GF-D8 (cell line): ENCODE data around the gene FADD.
A peak's percentile ranks its signal among the peaks of the same experiment; 100 is the strongest.
"Not testable (repeated sequence)": the region's sequence is repeated elsewhere in the genome, so short reads cannot be mapped to it uniquely, and the experiment has no call there.

Experiments used
- DNase-seq: peaks from one replicate; lab custom pipeline; 2025; lab: John Stamatoyannopoulos, UW

Gene FADD

DNA sequence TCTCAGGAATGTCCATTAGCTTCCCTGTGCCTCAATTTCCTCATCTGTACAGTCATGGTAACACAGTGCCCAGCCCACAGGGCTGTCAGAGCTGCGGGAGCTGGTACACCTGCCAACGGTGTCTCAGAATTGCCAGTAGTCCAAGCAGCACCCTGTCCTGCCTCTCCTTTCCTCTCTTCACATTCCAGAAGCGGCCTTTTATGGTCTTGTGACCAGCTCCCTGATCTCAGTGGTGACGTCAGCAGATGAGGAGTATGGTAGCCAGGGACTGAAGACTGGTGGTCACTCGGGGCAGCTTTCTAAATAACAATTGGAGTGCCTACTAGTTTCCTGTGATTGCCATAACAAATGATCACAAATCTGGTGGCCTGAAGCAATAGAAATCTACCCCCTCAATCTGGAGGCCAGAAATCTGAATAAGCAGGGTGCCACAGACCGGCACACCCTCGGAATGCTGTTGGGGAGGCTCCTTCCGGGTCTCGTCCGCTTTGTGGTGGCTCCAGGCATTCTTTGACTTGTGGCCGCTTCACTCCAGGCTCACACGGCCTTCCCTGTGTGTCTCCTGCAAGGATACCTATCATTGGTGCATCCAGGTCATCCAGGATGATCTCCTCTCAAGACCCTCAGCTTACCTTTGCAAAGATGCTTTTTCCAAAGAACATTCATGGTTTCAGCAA lies 2.1 kb downstream of the FADD start:
- DNase-seq: no peak

DNA sequence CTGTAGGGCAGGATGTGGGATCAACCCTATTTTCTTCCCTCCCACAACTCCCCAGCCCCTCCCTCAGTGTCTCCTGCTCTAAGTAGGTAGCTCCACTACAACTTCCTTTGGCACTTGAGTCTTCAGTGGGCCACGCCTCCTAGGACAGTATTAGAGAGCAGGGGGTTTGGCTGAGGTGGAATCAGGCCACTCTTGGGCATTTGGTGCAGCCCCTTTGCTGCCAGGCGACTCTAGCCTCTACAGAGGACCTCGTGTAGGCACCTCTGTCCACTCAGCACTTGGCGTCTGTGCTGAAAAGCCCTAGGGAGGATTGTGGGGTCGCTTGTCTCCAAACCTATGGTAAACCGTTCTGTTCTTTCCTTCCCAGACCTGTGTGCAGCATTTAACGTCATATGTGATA lies 2.7 kb downstream of the FADD start:
- no peak for DNase-seq

DNA sequence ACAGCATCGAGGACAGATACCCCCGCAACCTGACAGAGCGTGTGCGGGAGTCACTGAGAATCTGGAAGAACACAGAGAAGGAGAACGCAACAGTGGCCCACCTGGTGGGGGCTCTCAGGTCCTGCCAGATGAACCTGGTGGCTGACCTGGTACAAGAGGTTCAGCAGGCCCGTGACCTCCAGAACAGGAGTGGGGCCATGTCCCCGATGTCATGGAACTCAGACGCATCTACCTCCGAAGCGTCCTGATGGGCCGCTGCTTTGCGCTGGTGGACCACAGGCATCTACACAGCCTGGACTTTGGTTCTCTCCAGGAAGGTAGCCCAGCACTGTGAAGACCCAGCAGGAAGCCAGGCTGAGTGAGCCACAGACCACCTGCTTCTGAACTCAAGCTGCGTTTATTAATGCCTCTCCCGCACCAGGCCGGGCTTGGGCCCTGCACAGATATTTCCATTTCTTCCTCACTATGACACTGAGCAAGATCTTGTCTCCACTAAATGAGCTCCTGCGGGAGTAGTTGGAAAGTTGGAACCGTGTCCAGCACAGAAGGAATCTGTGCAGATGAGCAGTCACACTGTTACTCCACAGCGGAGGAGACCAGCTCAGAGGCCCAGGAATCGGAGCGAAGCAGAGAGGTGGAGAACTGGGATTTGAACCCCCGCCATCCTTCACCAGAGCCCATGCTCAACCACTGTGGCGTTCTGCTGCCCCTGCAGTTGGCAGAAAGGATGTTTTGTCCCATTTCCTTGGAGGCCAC lies 3.3 kb downstream of the FADD start:
- no peak for DNase-seq

DNA sequence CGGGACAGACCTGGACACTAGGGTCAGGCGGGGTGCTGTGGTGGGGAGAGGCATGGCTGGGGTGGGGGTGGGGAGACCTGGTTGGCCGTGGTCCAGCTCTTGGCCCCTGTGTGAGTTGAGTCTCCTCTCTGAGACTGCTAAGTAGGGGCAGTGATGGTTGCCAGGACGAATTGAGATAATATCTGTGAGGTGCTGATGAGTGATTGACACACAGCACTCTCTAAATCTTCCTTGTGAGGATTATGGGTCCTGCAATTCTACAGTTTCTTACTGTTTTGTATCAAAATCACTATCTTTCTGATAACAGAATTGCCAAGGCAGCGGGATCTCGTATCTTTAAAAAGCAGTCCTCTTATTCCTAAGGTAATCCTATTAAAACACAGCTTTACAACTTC lies 3.9 kb downstream of the FADD start:
- no peak for DNase-seq

DNA sequence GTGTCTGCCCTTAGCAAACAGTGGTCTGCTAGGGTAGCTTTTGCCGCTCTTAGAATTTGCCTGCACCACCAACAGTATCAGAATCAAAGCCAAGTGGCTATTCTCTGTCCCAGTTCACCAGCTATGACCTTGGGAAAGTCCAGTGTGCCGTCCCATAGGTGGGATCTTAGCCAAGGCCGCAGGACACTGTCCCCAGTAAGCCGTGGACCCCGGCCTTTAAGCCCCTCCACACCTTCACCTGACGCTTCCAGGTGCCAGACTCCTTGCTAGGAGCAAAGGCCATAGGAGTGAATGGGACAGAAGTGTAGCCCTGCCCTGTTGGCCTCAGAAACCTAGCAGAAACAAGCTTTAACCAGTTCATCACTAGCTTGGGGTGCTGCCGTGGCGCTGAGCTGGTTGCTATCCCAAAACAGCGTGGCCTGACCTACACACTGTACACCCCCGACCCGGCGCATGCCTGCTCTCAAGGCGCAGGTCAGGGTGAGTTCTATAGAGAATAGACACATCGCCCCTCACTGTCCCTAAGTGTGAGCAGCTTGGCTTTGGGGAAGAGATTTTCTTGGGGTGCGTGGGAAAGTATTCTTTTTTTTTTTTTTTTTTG lies 4.5 kb downstream of the FADD start:
- DNase-seq: no peak

GRCh38 chr11:70209391-70209912 lies 6.4 kb downstream of the FADD start:
- no peak for DNase-seq

DNA sequence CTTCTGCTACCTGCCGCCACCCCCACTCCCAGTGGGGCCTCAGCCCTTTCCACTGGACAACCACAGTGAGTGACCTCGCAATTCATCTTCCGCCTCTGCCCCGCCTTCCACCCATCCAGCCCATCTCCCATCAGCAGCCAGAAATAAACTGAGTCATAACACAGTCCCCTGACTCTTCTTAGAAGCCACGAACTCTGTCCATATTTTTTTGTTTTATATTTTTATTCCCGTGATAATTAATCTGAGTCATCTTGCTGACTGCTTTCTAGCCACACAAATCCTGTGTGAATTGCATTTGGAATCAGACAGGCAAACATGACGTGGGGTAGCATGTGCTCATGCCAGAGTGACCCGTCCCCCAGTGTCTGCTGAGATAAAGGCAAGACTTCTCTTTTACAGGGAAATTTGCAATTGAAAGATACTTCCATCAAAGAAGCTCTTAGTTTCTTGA lies 7.0 kb downstream of the FADD start:
- no peak for DNase-seq

GRCh38 chr11:70210530-70210929 lies 7.4 kb downstream of the FADD start:
- DNase-seq: no peak

GRCh38 chr11:70212227-70212811 lies 9.2 kb downstream of the FADD start:
- no peak for DNase-seq

GRCh38 chr11:70217388-70217787 lies 14.3 kb downstream of the FADD start:
- DNase-seq: not testable (repeated sequence)

- not testable (repeated sequence) for DNase-seq
Measured at GRCh38 chr11:70218076-70218475, 15.0 kb downstream of the FADD start.

DNA sequence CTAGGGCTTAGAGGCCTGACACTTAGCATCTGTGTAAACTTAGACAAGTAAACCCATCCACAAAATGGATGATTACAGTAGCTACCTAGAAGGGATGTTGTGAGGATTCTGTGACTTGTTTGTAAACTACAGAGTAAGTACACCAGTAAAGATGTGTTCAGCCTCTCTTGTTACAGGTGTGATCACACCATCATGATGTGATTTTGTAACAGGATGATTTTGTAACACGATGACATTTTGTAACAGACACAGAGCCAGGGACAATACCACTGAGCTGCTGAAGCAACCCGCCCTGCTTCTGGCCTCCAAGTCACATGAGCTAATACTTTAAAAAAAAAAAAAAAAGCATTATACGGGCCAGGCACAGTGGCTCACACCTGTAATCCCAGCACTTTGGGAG lies 17.0 kb downstream of the FADD start:
- peak; percentile 2 for DNase-seq

DNA sequence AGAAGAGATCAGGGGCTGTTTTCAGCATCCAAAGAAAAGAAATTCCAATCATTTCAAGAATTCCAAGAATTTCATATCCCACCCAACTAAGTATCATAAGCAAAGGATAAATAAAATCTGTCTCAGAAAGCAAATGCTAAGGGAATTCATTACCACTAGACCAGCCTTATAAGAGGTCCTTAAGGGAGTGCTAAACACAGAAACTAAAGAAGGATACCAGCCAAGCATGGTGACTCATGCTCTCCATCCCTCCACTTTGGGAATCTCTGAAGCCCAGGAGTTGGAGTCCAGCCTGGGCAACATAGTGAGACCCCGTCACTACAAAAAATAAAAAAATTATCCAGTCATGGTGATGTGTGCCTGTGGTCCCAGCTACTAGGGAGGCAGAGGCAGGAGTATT lies 17.8 kb downstream of the FADD start:
- DNase-seq: no peak

DNA sequence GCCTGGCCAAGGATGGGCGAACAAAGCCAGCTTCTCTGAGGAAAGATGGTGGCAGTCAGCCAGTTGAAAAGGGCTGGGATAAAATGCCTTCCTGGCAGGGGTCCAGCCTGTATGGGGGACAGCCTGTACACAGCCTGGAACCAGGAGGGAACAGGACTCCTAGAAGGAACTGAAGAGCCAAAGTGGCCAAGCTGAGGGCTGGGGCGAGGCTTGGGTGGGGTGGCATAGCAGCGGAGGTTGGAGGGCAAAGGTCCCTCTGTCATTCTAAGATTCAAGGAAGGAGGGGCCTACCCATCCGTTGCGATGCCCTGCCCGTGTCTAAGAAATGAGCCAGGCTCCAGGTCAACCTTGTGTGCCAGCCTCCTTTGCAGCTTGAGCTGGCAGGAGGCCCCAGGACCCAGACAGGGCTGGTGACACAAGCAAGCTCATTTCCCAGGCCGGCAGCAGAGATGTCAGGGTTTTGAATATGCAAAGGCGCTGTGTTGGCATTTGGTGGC lies 22.6 kb downstream of the FADD start:
- DNase-seq: no peak

- DNase-seq: no peak
Measured at GRCh38 chr11:70226183-70226582, 23.1 kb downstream of the FADD start.

GRCh38 chr11:70226967-70227366 lies 23.9 kb downstream of the FADD start:
- DNase-seq: no peak

- DNase-seq: no peak
Measured at GRCh38 chr11:70229737-70230136, 26.6 kb downstream of the FADD start.

GRCh38 chr11:70230151-70230839 lies 27.2 kb downstream of the FADD start:
- no peak for DNase-seq

DNA sequence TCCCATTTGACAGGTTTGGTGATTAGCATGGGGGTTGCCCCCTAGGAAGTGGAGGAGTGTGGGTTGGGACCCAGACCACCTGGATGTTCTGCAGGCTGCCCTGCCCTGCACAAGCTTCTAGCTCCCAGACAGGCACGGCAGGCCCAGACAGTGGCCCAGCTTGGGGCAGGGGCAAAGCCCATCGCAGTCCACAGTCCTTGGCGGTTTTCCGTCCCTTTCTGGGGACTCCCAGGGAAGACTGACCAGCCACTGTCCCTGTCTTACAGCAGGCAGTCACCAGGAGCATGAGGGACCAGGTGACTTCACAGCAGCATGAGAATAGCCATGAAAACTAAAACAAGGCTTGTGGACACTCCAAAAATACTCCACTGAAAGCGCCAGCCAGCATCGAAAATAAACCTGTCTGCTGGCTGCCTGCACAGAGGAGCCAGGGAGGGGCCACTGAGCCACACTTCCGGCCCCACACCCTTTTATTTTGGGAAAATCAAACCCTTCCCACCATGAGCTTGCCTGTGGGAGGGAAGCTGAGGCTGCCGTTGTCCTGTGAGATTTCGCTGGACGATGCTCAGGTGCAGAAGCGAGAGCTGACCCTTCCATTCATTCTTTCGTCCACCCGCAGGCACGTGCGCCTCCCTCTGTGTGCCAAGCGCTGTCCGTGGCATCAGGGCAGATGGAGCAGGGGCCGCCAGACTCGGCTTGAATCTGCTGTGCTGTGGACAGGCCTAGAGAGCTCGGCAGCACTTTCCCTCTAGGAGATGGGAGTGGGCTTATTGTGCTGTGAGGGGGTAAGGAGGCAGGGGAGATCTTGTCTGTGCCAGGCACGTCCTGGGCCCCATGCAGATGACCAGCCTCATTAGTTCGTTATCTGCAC lies 28.0 kb downstream of the FADD start:
- no peak for DNase-seq

DNA sequence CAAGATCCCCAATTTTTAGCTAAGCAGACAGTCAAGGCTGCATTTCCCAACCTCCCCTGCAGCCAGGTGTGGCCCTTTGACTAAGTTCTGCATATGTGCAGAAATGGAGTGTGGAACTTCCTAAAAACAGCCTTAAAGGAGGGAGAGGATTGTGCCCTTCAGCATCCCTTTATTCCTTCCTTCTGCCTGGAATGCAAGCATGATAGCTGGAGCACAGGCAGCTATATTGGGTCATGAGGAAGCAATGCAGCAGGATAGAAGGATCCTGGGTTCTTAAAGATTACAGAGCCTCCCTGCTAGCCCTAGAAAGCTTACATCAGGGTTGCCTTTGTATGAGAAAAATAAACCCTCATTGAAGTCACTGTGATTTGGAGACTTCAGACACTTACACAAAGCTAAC lies 29.9 kb downstream of the FADD start:
- no peak for DNase-seq

GRCh38 chr11:70233511-70233934 lies 30.4 kb downstream of the FADD start:
- no peak for DNase-seq
